DLD1 (cell line): ENCODE measurements around the gene CBX5.
"Not testable (repeated sequence)": the region's sequence is repeated elsewhere in the genome, so short reads cannot be mapped to it uniquely, and the experiment has no call there.

Experiments
- in situ Hi-C: cut with HindIII; loops from 2 replicates; pipeline ENCODE4 v1.10.0; 2017; ENCODE audit warnings: low sequenced_read_pairs

Gene CBX5

GRCh38 chr12:54294953-54295566, 15.1 kb upstream of the CBX5 start:
- in situ Hi-C loops, result no loop called here

GRCh38 chr12:54294152-54294952, 14.4 kb upstream of the CBX5 start:
- in situ Hi-C loops, result no loop called here

GRCh38 chr12:54292931-54293241, 13.0 kb upstream of the CBX5 start:
- in situ Hi-C loops, result no loop called here

- in situ Hi-C loops, result no loop called here
These were observed 12.4 kb upstream of the CBX5 start for GRCh38 chr12:54292083-54292930.

GRCh38 chr12:54287261-54288157, 7.6 kb upstream of the CBX5 start:
- in situ Hi-C loops, result no loop called here

- in situ Hi-C loops, result no loop called here
These were observed 6.4 kb upstream of the CBX5 start for GRCh38 chr12:54286042-54287030.

- in situ Hi-C loops, result no loop called here
These were observed 5.5 kb upstream of the CBX5 start for GRCh38 chr12:54285150-54286041.

- in situ Hi-C loops, result not testable (repeated sequence)
These were observed 4.3 kb upstream of the CBX5 start for GRCh38 chr12:54284070-54284780.

GRCh38 chr12:54282949-54283593, 3.1 kb upstream of the CBX5 start:
- in situ Hi-C loops, result no loop called here

- in situ Hi-C loops, result not testable (repeated sequence)
These were observed 1.8 kb upstream of the CBX5 start for GRCh38 chr12:54281694-54282093.

- in situ Hi-C loops, result not testable (repeated sequence)
These were observed 1.3 kb upstream of the CBX5 start for GRCh38 chr12:54281261-54281638.

- in situ Hi-C loops, result no loop called here
These were observed 742 bp upstream of the CBX5 start, which contains the start of gene HNRNPA1 for GRCh38 chr12:54280468-54281260. HNRNPA1 (plus strand) TSS chr12:54280726; CDS start chr12:54280808, 82 bp downstream.

GRCh38 chr12:54279227-54279631, 693 bp downstream of the CBX5 start:
- in situ Hi-C loops, result no loop called here

GRCh38 chr12:54277823-54278276, 2.1 kb downstream of the CBX5 start:
- in situ Hi-C loops, result no loop called here

GRCh38 chr12:54276368-54276767, 3.6 kb downstream of the CBX5 start:
- in situ Hi-C loops, result no loop called here

GRCh38 chr12:54273981-54274380, 5.9 kb downstream of the CBX5 start:
- in situ Hi-C loops, result no loop called here
